IMR-90 (cell line): ENCODE data around the gene SLC22A15.

Experiments used
- TF ChIP-seq, protein P1 (sequence below): conservative IDR thresholded peaks from 2 replicates; pipeline ENCODE4 v1.5.1; 2012; ENCODE audit warnings: mild to moderate bottlenecking, low read depth, low read length, improper control_type of control experiment
- TF ChIP-seq, protein P2 (sequence below): fragments of 150-350 bp; IDR thresholded peaks from 2 replicates; pipeline ENCODE4 v1.6.1; 2017; ENCODE audit warnings: mild to moderate bottlenecking, antibody characterized with exemption, low read length, low read depth

DNA sequence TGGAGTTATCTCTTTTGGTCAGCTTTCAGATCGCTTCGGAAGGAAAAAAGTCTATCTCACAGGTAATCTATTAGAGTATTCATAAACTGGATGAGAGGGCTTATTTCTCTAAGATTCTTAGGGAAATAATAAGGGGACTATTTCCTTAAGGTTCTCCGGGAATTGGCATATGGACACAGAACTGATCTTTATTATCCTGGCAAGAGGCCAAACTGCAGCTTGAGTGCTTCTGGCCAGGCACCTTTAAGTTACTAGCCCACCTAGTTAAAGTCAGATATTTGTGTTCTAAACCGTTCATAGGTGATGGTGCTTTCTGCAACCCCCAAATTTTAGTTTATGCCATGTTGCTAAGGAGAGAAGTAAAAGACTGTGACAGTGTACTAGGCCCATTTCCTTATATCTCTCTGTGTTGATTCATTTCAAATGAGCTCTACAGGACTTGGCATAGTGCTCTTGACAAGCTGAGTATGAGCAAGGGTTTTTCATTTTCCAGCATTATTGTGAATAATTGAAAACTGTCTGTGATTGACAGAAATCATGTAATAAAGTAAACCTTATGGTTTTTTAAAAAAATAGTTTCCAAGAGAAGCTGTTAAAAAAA is 43.4 kb downstream of the SLC22A15 start:
- TF ChIP-seq, protein P1, sequence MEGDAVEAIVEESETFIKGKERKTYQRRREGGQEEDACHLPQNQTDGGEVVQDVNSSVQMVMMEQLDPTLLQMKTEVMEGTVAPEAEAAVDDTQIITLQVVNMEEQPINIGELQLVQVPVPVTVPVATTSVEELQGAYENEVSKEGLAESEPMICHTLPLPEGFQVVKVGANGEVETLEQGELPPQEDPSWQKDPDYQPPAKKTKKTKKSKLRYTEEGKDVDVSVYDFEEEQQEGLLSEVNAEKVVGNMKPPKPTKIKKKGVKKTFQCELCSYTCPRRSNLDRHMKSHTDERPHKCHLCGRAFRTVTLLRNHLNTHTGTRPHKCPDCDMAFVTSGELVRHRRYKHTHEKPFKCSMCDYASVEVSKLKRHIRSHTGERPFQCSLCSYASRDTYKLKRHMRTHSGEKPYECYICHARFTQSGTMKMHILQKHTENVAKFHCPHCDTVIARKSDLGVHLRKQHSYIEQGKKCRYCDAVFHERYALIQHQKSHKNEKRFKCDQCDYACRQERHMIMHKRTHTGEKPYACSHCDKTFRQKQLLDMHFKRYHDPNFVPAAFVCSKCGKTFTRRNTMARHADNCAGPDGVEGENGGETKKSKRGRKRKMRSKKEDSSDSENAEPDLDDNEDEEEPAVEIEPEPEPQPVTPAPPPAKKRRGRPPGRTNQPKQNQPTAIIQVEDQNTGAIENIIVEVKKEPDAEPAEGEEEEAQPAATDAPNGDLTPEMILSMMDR: no peak
- TF ChIP-seq, protein P2, sequence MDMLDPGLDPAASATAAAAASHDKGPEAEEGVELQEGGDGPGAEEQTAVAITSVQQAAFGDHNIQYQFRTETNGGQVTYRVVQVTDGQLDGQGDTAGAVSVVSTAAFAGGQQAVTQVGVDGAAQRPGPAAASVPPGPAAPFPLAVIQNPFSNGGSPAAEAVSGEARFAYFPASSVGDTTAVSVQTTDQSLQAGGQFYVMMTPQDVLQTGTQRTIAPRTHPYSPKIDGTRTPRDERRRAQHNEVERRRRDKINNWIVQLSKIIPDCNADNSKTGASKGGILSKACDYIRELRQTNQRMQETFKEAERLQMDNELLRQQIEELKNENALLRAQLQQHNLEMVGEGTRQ: no peak
